NCI-H748 (cell line): Measurements from ENCODE around the gene RNF40.

Source experiments
- DNase-seq: peaks from one replicate; lab custom pipeline; 2025; ENCODE audit not compliant: unreplicated experiment; lab: John Stamatoyannopoulos, UW

The RNF40 gene

DNA sequence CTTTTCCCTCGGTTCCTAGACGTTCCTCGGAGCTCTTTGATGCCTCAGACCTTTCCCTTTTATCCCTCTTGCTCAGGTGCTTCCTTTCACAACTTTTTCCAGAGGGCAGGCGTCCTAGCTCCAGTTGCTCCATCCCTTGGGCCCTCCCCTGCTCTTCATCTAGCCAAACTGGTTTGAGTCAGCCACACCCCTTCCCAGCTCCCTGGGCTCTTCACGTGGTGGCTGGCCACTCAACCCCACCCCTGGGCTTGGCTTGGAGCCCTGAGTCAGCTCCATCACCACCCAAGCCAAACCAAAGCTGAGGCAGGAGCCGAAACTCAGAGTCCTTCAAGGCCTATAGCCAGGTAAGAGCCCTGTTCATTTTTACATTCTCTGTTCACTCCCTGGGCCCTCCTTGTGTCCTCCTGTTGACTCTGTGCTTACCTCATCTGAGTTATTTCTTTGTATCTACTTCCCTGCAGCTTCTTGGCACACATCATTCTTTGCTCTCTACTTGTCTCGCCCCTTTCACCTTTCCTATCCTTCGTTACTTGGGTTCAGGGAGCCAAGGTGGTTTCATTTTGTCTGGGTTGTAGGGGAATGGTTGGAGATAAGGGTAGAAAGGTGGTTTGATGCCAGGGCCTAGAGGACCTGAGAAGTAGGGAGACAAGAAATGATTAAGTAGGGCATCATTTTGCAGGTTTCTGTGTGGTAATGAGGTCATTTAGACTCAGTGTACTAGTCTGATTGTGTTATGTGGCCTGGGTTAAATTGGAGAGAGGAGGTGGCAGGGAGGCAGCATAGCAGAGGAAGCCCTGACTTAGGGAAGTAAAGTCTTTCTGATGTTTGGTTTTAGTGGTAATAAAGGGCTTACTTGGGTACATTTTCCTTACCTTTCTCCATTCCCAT is 21.5 kb upstream of the RNF40 start:
- DNase-seq, result peak; percentile 47

DNA sequence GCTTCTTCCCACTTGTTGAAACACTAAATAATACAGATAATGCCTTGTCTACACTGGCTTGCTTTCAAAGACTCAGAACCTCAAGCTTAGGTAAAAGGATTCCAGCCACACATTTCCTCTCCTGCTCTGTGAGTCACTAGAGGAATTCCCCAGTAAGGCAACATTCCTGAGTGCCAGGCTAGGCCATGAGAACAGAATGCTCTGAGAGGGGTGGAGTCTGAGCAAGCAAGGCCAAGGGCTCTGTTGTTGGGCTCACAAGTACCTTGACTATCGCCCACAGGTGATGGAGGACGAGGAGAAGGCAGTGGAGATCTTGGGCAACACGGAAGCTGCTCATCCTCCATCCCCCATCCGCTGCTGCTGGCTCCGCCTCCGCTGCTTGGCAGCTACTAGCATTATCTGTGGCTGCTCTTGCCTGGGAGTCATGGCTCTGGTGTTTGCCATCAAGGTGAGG is 20.6 kb upstream of the RNF40 start:
- DNase-seq, result no peak

DNA sequence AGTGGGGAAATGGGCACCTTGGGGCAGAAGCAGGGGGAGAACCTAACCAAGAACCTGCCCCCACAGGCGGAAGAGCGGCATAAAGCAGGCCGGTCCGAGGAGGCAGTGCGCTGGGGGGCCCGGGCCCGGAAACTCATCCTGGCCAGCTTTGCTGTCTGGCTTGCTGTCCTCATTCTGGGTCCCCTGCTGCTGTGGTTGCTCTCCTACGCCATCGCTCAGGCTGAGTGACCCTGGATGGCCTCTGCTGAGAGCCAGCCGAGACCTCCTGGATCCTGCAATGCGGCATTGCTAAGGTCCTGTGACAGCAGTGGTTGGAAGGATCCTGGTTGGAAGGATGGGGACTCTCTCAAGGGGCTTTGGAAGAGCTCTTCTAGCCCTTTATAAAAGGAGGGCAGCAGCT is 18.4 kb upstream of the RNF40 start:
- no peak for DNase-seq

DNA sequence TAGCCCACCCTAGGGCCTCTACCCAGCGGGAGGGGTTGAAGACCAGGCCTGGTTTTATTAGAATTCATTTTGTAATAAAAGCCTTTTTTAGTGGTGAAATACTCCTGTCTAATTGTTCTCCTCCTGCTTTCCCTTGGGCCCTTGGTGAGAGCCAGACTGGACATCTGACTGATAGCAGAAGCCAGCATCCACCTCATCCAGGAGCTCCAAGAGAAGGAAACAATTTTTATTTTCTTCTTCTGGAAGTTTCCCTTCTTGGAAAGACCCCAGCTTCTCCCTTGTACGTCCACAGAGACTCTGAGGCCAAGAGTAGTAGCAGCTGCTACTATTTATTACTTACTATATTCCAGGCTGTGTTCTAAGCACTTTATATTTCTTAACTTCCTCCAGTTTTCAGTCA is 17.9 kb upstream of the RNF40 start:
- no peak for DNase-seq

DNA sequence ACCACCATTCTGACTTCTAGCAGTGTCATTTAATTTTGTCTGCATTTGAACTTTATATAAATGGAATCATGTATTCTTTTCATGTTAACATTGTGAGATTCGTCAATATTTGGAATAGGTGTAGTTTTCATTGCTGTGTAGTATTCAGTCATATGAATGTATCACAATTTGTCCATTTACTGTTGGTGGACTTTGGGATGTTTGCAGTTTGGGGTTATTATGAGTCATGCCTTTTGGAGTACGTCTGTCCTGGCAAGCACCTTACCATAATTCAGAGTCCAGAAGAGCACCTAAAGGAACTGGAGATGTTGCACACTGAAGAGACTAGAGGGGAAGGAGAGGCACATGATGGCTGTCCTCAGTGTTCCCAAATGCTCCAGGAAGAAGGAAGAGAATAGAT is 17.0 kb upstream of the RNF40 start:
- DNase-seq, result no peak

DNA sequence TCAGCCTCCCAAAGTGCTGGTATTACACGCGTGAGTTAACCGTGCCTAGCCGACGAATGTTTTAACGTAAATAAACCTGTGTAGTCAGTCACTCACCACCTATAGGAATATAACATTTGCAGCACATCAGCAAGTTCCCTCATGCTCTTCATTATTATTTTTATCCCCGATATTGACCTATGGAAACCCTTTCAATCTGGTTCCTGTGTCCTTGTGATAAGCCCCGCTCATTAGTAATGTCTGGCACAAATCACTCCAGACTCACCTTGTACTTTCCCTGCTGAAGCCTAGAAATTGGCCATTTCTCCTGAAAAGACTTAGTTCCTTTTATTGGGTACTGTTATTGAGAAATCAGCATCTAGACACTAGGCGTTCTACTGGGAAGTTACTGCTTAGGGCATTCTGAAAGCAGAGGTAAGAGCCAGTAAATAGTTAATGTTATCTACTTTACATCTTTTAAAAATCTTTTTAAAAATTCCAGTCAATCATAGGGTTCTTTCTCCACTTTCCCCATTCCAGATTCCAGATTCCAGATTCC is 15.4 kb upstream of the RNF40 start:
- no peak for DNase-seq

DNA sequence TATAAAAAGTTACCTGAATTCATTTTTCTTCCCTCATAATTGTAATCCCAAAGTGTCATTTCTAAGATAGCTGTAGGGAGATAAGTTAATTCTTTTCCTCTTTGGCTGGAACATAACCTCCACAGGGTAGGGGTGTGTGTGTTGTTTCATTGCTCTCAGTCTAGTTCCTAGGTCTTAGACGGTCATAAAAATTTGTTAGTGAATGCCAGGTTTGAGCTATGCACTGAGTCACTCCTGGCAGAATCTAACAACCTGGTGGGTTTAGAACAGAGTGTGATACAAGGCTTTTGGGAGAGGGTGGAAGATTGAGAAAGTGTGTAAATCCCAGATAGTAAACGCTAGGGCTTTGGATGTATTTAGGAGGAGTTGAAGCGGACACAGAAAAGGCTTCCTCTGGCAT is 14.8 kb upstream of the RNF40 start:
- DNase-seq, result no peak

DNA sequence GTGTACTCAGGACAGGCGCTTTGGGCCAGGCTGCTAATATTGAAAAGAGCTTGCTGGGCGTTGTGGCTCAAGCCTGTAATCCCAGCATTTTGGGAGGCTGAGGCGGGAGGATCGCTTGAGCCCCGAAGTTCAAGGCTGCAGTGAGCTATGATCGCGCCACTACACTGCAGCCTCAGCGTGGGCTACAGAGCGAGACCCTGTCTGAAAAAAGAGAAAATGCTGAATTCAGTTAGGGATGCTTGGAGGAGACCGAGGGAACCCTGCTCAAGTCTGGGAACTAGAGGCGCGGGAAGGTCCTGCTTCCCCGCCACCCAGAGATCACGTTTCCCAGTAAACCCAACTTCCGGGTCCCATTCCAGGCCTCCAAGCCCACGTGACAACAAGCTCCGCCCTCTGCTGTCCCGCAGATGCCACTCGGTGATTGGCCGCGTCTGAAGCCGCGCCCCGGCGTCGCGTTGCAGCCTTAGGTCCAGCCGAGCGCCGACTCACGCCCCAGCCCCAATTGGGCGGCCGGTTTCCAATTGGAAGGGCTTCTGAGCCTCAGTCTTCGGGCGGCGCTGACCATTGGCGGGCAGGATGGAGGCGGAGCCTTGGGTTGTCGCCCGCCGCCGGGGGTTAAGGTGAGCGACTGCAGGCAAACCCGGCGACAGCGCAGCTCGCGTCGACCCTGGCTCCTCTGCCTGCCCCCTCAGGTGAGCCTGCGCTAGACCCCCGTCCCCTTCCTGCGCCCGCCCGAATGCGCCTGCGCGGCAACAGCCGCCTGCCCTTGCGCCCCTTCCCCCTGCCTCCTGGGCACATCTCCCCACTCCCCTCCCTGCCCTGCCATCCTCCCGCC is 14.1 kb upstream of the RNF40 start, which contains the start of gene PHKG2:
Gene PHKG2 (plus strand): TSS at position 627 of the 835 bp plus-strand sequence. CDS start 396 bp downstream, outside the sequence.
- peak; percentile 98 for DNase-seq

DNA sequence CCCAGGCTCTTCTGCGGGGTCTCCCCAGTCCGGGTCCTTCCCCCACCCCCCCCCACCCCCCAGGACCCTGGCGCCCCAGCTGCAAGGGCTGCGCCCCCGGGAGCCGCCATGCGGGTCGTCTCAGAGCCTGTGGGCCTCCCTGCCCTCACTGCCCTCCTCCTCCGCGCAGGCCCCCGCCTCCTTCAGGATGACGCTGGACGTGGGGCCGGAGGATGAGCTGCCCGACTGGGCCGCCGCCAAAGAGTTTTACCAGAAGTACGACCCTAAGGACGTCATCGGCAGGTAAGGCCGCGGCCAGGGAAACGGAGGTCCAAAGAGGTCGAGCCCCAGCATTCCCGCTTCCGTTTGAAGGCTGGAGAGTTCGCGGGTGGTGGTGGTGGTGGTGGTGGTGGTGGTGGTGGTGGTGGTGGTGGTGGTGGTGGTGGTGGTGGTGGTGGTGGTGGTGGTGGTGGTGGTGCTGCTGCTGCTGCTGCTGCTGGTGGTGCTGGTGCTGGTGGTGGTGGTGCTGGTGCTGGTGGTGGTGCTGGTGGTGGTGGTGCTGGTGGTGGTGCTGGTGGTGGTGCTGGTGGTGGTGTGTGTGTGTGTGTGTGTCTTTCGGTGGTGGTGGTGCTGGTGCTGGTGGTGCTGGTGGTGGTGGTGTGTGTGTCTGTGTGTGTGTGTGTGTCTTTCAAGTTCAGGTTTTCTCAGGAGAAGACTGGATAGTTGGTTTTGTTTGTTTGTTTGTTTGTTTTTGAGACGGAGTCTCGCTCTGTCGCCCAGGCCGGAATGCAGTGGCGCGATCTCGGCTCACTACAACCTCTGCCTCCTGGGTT is 13.3 kb upstream of the RNF40 start:
- DNase-seq, result peak; percentile 46

DNA sequence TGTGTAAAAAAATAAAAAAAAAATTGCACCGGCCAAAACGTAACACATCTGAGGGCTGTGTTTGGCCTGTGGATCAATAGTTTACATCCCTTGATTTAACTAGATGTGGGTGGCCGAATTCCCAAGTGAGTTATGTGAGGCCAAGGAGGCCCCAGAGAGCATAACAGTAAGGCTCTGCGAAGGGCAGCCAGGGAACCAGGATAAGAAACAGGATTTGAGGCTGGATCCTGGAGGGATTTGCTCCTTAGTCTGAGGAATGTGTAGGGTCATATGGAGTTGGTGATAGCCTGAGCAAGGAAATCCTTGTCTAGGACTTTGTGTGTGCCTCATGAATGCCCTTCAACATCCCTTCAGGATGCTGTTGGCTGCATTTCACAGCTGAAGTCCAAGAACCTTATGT is 11.9 kb upstream of the RNF40 start:
- no peak for DNase-seq

DNA sequence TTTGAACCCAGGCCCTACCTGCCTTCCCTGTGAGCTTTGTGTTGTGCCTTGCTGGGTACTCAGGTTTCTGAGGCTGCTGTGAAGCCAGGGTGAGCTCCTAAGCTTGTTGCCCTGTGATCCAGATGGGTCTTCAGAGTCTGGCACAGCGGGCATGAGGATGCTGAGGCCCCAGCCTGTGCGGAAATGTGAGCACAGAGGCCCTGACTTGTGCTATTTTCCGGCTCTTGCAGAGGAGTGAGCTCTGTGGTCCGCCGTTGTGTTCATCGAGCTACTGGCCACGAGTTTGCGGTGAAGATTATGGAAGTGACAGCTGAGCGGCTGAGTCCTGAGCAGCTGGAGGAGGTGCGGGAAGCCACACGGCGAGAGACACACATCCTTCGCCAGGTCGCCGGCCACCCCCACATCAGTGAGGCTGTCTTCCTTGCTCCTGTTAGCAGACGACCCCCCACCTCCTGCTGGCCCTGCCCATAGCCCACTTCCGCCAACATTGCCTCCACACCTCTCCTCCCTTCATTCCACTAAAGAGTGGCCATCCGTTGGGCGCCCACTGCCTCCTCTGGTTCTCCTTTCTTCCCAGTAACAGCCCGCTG is 11.2 kb upstream of the RNF40 start:
- no peak for DNase-seq

DNA sequence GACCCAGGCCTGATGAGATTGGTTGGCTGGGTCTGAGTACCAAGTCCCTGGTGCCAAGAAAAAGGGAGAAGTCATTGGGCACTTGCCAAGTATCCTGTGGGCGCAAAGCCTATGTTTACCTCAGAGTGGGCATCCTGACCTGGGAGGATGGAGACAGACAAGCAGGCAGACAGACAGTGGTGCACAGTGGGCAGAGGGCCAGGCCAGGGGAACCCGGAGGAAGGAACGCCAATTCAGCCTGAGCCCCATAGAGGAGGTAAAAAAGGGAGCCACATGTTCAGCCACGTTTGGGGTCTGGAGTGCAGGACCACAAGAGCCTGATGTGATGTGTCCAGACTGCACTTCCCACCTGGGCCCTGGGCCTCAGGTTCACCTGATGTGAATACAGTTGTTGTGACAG is 8.5 kb upstream of the RNF40 start:
- DNase-seq, result no peak

DNA sequence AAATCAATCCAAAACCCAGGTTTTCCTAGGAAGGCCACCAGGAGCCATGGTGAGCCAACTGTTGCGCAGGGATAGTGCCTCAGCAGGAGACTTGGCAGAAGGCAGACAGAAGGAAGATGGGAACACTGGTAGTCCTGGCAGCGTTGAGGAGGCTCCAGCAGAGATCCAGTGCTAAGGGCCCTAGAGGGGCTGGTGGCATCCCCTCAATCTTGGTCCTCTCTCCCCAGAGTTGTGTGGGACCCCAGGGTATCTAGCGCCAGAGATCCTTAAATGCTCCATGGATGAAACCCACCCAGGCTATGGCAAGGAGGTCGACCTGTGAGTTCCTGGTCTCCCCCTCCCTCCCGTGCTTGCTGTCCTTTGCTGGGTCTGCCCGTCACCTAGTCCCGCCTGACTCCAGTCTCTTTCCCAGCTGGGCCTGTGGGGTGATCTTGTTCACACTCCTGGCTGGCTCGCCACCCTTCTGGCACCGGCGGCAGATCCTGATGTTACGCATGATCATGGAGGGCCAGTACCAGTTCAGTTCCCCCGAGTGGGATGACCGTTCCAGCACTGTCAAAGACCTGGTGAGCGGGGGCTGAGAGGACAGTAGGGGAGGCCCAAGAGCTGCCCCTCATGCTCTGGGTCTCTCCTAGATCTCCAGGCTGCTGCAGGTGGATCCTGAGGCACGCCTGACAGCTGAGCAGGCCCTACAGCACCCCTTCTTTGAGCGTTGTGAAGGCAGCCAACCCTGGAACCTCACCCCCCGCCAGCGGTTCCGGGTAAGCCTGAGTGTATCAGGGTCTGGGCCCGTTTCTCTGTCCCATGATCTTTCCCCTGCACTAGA is 6.0 kb upstream of the RNF40 start:
- no peak for DNase-seq

DNA sequence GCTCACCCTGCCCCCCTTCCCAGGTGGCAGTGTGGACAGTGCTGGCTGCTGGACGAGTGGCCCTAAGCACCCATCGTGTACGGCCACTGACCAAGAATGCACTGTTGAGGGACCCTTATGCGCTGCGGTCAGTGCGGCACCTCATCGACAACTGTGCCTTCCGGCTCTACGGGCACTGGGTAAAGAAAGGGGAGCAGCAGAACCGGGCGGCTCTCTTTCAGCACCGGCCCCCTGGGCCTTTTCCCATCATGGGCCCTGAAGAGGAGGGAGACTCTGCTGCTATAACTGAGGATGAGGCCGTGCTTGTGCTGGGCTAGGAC is 5.4 kb upstream of the RNF40 start:
- DNase-seq, result no peak

DNA sequence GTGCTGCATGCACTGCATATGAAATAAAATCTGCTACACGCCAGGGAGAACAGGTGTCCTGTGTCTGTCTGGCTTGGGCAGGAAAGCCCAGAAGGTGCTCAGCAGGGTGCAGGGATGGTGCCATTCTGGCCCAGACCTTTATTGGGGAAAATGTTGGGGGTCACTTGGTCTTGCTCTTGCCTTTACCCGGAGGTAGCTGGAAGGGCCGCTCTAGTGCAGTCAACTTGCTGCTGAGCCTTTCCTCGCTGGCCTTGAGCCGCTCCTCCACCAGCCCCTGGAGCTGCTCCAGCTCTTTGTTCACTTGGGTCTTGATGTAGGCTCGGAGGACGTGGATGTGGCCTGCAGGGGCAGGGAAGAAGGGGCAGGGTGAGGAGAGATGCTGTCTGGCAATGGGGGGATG is 4.8 kb upstream of the RNF40 start:
- DNase-seq, result no peak

DNA sequence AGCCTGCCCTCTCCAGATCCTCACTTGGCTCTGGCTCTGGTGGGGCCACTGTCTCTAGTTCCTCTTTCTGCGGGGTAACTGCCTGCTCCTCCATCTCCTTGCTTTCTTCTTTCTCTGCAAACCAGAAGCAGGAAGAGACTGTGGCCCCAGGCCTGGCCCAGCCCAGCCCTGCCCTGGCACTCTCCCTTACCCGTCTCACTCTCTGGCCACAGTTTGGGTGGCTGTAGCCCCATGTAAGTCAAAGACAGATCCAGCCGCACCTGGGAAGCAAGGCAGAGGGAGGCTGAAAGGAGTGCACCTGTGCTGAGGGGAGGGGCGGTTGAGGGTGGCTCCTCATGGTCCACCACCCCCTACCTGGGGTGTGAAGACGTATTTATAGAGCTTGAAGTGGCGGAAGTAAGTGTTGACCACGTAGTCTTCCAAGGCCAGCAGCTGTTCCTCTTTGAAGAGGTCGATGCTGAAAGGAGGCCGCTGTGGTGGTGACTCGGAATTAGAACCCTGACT is 3.1 kb upstream of the RNF40 start:
- no peak for DNase-seq

DNA sequence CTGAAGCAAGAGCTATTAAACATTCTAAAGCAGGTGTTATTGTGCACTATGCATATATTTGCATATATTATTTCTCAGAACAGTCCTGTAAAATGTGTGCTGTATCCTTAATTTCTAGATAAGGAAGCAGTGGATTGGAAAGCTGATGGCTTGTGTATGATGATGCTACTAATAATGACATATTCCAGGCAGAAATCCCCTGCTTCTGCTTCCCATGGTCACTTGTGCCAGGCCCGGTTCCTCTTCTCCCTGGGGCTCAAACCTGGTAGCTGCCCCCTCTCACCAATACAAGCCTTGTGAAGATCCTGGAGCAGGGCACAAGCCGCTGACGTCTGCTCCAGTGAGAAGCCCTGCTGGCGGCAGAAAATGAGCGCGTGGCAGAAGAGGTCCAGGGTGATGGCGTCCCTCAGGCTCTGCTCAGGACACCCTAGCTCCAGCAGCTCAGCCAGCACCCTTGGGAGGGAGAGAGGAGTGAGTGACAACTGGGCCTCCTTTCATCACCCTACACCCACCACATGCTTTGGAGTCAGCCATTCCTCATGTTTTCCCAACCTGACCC is 2.0 kb upstream of the RNF40 start:
- DNase-seq, result no peak

DNA sequence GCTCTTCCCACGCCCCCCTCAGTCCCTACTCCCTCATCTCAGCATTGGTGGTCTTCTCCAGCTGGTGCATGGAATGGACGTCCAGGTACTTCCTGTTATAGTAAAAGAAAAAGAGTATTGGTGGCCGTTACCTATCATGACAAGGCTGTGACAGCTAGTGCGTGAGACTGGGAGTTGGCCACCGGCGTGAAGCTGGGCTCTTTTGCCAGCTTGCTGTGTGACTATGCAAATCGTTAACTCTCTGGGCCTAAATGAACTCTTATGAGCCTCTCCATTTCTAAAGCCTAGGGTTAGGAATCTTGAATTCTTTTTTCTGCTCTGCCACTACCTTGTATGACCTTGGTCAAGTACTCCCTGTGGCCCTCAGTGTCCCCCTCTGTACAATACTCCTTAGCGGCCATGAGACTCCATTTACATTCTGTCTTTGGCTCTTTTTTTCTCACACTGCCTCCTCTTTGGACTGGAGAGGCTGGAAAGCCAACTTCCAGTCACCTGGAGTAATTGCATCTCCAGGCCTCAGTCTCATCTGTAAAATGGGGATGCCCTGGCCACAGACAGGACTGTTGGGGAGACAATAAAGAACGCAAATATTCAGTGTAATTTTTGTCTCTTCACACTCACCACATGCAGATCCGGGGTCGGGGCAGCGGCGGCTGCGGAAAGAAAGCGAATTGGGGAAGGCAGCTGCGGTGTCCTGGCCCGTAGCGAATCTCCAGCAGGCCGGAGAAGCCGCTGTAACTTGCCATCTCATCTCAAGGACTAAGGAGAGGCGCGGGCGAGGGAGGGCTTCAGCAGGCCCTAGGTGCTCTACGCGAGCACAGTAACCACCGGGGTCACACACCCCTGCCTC is 1.3 kb upstream of the RNF40 start:
- no peak for DNase-seq
